ENCODE results near the gene TMEM53. TPM values are rescaled to one million over a fixed set of nuclear protein-coding genes. Genes with fewer than 3 reads are reported as not detected.

Gene TMEM53
- total and polyA plus RNA-seq, 2 of the 8 experiments (the other 6 are each of a cell fraction or from before 2014, with no cell fraction given), result 6.7 to 27.9 TPM

DNA sequence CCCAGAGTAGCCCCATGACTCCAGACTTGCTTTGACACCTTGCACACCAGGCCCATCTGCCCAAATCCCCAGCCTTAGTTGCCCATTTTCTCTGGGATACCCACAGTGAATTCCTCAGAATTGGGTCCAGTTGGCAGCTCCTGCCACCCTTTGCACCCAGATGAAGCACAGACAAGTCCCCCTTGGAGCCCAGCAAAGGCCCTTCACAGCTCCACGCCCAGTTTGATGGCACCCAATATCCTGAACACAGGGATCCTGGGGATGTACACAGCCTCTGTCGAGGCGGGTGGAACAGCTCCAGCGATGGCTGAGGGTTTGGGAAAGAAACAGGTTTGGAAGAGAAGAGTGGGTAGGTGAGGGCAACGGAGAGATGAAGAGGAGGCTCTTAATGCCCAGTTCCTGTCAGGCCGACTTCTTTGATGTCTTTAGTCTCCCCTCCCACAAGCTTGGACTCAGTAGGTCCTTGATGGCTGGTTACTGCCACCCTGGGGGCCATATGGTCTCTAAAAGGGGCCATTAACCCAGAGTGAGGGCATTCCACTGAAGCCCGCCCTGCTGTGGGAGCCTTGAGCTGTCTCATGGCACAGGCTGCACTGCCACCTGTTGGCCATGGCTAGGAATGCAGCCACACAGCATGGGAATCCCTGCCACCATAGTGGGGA is 21.7 kb downstream of the TMEM53 start (continued):
- no peak for TF ChIP-seq KDM4A (IDR thresholded peaks at IDR 0.05; ENCODE audit: low read depth, low read length, severe bottlenecking)

All from H1 (cell line).